Activated CD8-positive, alpha-beta memory T cell treated with anti-CD3 and anti-CD28 coated beads, Interleukin-2, amount 50 U/mL, for 48 hours (primary cell): ENCODE measurements around the gene TNK1.
"Not testable (repeated sequence)": the region's sequence is repeated elsewhere in the genome, so short reads cannot be mapped to it uniquely, and the experiment has no call there.

Experiments used
- DNase-seq: peaks from one replicate; pipeline ENCODE4 v3.0.0-alpha.2; 2020

TNK1 gene

DNA sequence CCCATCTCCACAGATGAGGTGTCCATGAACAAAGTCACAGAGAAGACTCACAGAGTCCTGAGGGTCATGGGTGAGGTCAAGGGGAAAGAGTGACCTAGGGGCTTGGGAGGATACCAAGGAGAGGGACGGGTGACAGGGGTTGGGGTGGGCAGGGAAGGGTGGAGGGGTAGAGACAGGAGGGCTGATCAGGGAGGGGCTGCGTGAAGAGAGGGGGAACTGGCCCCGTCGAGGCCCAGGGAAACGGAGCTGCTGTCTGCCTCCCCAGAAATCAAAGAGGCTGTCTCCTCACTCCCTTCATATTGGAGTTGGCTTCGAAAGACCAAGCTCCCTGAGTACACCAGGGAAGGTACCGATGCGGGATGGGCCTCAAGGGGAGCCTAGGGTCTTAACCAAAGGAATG lies 25.3 kb upstream of the TNK1 start:
- DNase-seq: no peak

DNA sequence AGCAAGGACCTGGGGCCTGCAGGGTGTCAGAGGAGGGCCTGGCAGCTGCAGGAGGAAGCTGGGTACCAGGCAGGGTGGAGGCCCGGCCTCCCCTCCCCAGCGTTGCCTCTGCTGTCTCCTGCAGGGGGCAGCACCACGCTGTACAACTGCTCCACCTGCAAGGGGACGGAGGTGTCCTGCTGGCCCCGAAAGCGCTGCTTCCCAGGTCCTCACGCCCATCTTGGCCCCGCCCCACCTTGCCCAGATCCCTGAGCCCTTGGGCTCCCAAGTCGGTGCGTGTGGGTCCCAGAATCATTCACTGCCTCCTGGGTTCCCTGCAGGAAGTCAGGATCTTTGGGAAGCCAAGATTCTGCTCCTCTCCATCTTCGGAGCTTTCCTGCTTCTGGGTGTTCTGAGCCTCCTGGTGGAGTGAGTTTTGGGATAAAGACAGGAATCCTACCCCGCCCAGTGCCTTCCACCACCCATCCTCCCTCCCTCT lies 24.8 kb upstream of the TNK1 start:
- DNase-seq: peak; percentile 93

DNA sequence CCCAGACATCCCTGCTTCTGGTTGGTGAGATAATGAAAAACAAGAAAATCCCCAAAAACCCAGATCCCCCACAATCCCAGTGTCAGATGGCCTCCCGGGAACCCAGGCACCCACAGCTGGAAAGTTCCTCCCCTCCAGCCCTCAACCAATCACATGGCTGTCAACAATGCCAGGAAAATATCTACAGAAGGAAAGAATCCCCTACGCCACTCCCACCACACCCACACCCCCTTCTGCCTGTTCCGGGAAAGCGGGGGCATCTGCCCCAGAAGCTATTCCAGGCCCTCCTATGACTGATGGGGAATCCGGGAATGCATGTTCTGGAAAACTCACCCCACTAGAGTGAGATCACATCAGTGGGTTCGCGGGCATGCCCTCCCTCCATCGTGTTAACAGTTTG lies 24.1 kb upstream of the TNK1 start:
- DNase-seq: no peak

DNA sequence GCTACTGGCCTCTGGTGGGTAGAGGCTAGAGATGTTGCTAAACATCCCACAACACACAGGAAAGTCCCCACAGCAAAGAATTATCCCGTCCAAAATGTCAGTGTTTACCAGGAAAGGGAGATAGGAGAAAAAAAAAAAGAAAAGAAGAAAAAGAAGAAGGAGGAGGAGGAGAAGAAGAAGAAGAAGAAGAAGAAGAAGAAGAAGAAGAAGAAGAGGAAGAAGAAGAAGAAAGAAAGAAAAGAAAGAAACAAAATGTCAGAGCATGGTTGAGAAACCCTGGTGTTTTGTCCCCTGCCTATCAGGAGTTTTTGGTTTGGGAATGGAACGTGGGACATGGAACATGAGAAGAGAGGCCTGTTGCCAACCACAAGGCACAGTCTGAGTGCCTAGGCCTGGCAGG lies 23.5 kb upstream of the TNK1 start:
- no peak for DNase-seq

DNA sequence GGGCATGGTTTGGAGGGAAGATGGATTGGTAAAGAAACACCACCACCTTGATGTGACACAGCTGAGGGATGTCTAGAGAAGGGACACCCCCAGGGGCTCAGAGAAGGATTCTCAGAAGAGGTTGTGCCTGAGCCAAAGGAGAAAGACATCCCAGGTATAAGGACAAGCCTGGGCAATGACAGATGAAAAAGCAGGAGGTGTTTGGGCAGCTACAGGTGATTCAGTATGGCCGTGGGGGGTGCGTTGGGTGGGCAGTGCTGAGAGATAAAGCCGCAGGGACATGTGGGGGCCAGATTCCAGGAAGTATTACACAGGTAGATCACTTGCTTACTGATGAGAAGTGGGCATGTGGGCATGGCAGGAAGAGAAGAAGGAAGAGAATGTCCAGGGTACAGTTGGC lies 19.0 kb upstream of the TNK1 start:
- DNase-seq: no peak

DNA sequence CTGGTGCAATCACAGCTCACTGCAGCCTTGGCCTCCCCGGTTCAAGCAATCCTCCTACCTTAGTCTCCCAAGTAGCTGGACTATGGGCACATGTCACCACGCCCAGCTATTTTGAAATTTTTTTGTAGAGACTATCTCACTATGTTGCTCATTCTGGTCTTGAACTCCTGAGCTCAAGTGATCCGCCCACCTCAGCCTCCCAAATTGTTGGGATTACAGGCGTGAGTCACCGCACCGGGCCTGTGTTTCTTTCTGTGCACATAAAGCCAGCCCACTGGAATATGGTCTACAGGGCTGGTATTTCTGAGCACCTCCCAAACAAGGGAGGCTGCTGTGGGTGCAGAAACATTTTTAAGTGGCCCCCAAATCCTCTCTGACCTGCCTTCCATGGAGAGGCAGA lies 17.6 kb upstream of the TNK1 start:
- DNase-seq: no peak

DNA sequence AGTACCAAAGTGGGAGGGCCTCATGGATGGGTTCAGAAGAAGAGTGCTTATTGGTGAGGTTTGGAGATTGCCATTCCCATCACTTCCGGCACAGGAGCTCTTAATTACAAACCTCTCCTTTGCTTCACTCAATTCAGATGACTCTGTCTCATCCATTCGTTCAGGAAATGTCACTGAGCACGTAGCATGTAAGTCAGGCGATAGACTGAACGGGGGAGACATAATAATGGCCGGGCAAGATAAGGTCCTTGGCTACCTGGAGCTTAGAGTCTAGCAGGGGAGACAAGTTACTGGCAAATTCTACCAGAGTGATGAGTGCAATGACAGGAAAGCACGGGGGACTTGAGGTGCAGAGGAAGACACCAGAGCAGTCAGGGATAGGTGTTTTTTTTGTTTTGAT lies 14.9 kb upstream of the TNK1 start:
- DNase-seq: not testable (repeated sequence)

DNA sequence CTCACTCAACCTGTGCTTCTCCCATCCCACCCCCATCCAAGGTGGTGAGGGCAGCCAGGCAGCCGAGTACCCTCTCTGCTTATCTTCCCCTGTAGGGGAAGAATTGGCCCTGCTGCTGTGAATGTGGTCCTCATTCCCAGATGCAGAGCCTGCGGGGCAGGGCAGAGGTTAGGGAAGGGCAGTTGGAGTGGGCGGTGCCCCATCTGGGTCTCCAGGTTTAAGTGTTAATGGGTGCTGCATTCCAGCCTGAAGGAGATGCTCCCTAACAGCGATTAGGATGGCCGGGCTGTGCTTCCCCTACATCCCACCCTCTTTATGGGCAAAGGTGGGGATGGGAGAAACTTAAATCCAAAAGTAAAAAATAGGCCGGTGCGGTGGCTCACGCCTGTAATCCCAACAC lies 13.8 kb upstream of the TNK1 start:
- no peak for DNase-seq

DNA sequence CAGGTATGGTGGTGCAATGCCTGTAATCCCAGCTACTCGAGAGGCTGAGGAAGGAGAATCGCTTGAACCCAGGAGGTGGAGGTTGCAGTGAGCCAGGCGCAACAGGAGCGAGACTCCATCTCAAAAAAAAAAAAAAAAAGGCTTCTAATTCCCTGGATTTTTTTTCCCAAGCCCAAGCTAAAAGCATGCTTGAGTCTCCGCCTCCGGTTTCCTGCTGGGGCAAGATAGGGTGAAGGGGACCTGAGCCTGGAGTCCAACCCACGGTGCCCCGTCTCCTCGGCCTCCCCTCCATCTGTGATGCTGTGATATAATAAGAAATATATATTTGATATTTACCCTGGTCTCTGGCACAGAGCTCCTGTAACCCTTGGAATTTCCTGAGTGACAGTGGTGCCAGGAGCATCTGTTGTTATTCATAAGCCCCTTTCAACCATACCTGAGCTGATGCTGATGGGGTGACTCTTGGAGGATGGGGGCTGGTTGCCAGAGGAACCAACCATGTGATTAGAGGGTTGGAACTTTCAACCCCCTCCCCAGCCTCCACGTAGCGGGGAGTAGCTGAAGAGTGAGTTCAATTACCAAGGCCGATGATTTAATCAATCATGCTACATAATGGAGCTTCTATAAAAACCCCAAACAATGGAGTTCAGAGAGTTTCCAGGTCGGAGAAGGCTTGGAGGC lies 12.8 kb upstream of the TNK1 start:
- DNase-seq: no peak

DNA sequence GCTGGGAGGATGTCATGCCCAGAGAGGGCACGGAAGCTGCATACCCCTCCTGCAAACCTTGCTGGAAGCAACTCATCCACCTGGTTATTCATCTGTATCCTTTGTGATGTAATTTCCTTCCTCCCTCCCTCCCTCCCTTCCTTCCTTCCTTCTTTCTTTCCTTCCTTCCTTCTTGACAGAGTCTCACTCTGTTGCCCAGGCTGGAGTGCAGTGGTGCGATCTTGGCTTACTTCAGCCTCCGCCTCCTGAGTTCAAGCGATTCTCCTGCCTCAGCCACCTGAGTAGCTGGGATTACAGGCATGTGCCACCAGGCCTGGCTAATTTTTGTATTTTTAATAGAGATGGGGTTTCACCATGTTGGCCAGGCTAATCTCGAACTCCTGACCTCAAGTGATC lies 12.3 kb upstream of the TNK1 start:
- DNase-seq: not testable (repeated sequence)

DNA sequence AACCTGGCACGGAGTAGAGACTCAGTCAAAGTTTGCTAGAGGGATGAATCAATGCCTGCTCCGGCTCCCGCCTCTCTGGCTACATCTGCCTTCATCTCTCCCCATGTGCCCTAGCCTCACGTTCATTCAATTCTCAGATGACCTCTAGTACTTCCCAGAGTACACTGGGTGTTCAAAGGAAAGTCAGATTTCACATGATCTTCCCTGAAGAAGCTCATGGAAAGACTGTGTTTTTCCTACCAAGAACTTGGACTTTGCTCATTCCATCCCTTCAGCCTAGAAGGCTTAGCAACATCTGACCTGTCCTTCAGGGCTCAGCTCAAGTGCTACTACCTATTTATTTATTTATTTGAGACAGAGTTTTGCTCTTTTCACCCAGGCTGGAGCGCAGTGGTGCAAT lies 11.1 kb upstream of the TNK1 start:
- DNase-seq: no peak

DNA sequence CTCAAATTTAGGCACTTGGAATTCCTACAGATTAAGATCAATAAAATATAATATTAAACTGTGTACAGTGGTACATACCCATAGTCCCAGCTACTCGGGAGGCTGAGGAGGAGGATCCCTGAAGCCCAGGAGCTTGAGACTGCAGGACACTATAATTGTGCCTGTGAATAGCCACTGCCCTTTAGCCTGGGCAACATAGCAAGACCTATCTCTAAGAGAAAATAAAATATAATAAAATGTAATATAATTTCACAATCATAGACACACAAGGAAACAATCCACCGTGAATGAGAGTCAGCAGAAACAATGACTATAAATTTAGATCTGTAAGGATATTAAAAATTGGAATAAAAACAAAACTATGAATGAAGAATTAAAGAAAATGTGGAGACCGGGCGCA lies 10.0 kb upstream of the TNK1 start:
- DNase-seq: no peak

DNA sequence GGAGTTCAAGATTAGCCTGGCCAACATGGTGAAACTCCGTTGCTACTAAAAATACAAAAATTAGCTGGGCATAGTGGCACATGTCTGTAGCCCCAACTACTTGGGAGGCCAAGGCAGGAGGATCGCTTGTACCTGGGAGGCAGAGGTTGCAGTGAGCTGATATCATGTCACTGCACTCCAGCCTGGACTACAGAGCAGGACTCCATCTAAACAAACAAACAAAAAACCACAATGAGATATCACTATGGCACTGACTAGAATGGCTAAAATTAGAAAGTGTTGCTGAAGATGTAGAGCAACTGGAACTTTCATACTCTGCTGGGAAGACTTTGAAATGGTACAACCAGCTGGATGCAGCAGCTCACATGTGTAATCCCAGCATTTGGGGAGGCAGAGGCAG lies 6.5 kb upstream of the TNK1 start:
- DNase-seq: no peak

DNA sequence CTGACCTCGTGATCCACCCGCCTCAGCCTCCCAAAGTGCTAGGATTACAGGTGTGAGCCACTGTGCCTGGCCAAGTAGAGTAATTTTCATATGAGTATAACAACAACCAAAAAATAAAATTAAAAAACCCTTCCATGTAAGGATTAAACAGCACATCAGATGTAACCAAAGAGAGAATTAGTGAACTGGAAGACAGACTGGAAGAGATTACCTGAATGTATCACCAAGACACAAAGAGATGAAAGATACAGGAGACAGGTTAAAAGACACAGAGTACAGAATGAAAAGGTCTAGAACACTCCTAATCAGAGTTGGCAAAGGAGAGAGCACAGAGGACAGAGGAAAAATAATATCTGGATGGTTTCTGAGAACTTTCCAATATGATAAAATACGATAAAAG lies 1.8 kb upstream of the TNK1 start:
- no peak for DNase-seq

DNA sequence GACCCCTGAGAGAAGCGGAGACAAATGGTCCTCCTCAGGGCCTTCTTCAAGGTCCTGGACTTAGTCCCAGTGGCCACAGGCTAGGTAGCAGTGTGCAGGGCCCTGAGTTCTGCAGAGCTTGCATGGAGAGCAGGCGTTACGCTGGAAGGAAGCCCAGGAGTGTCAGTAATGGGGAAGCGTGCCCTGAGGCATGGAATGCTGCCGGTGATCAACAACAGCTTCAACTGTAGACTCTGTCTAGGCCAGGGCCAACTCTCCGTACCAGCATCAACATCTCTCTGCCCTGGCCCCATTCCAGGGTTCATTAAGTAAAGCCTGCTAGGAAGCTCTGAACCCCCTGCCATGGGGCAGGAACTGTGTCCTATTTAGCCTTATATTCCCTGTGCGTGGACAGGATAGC lies 568 bp upstream of the TNK1 start:
- no peak for DNase-seq

DNA sequence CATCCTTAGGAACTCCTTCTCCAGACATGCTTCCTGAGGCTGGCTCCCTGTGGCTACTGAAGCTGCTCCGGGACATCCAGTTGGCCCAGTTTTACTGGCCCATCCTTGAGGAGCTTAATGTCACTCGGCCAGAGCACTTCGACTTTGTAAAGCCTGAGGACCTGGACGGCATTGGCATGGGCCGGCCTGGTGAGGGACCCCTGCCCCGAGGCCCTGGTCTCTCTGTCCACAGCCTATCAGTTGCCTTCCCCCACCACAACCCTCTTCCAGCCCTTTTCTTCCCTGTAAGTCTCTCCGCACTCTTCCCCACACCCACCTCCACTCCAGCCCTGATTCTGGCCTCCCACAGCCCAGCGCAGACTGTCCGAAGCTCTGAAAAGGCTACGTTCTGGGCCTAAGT lies 2.0 kb downstream of the TNK1 start:
- DNase-seq: no peak

DNA sequence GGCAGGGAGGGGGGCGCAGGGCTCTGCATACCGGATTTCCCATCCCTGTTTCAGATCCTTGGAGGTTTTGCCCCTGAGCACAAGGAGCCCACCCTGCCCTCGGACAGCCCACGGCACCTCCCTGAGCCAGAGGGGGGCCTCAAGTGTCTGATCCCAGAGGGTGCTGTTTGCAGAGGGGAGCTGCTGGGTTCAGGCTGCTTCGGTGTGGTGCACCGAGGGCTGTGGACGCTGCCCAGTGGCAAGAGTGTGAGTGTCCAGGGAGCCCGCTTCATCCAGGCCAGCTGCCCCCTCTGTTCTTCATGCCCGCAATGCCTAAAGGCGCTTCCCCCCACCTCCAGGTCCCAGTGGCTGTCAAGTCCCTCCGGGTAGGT lies 2.5 kb downstream of the TNK1 start:
- no peak for DNase-seq

DNA sequence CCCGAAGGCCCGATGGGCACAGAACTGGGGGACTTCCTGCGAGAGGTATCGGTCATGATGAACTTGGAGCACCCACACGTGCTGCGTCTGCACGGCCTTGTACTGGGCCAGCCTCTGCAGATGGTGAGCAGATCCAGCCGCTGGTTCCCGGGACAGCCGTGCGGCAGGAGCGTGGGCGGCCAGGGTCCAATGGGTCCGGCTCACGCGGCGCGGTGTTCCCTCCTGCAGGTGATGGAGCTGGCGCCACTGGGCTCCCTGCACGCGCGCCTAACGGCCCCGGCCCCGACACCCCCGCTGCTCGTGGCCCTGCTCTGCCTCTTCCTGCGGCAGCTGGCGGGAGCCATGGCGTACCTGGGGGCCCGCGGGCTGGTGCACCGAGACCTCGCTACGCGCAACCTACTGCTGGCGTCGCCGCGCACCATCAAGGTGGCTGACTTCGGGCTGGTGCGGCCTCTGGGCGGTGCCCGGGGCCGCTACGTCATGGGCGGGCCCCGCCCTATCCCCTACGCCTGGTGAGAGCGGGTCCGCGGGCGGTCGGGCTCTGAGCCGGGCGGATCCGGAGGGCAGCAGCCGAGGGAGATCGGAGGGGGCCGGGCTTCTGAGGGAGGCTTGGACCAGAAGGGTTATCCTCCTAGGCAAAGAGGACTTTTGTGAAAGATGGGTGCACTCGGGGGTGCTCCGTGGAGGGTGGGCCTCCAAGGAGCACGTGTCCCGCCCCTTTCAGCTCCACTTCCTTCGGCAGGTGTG lies 3.0 kb downstream of the TNK1 start:
- peak; percentile 89 for DNase-seq

DNA sequence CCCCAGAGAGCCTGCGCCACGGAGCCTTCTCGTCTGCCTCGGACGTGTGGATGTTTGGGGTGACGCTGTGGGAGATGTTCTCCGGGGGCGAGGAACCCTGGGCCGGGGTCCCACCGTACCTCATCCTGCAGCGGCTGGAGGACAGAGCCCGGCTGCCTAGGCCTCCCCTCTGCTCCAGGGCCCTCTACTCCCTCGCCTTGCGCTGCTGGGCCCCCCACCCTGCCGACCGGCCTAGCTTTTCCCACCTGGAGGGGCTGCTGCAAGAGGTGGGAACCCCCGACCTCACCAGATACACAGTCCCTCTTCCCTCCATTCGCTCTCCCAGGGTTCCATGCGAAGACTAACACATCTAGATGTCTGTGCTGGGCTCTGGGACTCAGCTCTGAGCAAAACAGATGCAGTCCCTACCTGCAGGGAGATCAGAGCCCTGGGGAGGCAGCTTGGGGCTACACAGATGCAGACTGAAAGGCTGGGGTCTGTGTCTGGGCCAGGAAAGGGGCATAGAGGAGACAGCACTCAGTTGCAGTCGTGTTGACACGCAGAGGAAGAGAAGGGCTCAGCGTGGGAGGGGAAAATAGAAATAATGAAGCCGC lies 3.7 kb downstream of the TNK1 start:
- DNase-seq: no peak

DNA sequence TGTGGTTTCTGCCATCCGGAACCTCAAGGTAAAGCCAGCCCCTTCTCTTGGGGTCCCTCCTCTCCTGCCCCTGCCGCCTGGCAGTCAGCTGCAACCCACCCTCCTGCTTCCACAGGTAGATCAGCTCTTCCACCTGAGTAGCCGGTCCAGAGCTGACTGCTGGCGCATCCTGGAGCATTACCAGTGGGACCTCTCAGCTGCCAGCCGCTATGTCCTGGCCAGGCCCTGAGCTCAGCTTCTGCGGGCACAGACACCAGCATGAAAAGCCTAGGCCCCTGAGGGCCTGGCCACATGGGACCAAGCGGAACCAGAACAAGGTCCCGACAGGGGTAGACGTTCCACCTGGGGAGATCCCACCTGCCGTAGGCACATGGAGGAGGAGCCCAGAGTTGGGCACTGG lies 8.0 kb downstream of the TNK1 start:
- no peak for DNase-seq

DNA sequence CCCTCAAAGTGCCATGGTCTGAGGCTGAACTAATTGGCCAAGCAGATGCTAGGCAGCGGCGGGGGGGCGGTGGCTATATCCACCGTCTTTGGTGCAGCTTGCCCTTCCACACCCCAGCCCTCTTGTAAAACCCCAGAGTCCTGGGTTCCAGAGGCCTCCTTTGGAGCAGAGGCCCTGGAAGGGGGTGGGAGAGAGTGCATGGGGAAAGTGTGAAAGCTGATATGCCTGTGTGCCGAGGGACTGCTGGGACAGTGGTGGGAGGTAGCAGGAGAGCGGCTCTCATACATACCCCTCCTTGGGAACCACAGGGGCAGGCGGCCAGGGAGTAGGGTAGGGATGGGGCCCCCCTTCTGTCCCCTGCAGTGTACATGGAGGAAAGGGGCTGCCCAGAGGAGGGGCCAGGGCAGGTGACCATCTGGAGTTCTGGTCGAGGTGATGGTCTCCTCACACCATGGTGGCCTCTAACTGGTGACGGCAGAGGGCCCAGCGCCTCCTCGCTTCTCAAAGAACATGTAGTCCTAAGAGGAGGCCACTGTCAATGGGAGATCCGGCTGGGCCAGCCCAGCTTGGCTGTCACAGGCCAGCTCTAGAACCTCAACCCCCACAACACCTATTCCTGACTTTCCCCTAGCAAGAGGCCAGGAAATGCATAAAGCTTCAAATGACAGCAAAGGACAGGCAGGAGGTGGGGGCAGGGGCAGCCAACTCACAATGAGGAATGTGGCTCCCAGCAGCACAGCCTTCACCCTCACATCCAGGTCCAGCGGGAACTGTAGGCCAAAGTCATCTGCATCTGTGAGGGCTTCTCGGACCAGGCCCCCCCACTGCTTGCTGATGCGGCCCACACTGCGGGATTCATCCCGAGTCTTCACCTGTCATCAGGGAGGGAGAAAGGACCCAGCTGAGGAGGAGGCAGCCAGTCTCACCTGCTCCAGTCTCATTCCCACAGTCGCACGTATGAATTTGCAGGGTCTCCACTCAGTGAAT lies 9.3 kb downstream of the TNK1 start:
- no peak for DNase-seq

DNA sequence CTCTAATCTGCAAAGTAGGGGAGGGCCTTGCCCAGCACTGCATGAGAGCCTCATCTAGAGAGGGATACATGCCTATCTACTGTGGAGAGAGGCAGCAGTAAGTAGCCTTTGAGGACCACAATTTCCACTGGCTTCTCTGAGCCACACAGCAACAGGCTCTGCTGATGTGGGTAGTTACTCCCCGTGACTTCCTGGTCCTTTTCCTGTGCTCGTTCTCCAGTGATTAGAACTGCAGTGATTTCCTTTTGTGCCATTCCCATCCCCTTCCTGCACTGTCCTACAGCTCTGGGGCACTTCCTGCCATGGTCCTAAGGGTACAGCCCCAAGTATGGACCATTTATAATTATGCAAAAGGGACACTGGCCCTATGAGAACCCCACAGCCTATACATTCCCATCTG lies 10.4 kb downstream of the TNK1 start:
- no peak for DNase-seq
